ENCODE measurements around the gene ATP8B4. TPM values are rescaled to one million over a fixed set of nuclear protein-coding genes. Genes with fewer than 3 reads are reported as not detected.
A peak's percentile ranks its signal among the peaks of the same experiment; 100 is the strongest.

The ATP8B4 gene
- total RNA-seq, 4 donors from 2014 or later: 2.7 to 6.3 (median 3.7) TPM

DNA sequence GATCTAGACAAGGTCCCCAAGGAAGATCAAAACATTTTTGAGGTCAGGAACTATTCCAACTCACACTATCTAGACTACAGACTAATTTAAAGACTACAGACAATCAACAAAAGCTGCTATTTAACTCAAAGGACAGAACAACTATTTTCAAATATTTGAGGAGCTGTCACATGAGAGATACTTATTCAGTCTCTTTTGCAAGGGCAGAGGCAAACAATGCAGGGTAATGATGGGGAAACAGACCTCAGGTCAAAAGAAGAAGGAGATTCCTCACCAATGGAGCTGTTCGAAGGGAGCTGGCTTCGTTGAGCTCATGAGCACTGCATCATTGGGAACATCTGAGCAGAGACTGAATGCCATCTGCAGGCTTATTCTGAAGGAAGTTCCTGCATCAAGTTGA lies 266.3 kb downstream of the ATP8B4 start:
- Histone ChIP-seq H3K9me3 (peaks cover 0 to 3% (median 0%) of the 10 kb centered on the region in 4 donors), H3K4me1 (peaks cover 0 to 24% (median 10%) of the 10 kb centered on the region in 4 donors), H3K4me3 (no peak overlapping the region), H3K36me3 (no peaks in the 10 kb centered on the region), H3K27ac (replicated peaks in 1 of 4) (no peak overlapping the region), H3K27me3 (no peaks in the 10 kb centered on the region)
- WGBS: 53% methylated on average over 2 of the region's 2 CpGs
- intact Hi-C loops (cut with DNase I): no loop called here
- TF ChIP-seq POLR2A (IDR thresholded peaks at IDR 0.05; ENCODE audit: low read depth) (no peak), POLR2AphosphoS5 (IDR thresholded peaks at IDR 0.05) (no peak), EP300 (IDR thresholded peaks at IDR 0.05) (no peak)
- TF ChIP-seq, protein P1, sequence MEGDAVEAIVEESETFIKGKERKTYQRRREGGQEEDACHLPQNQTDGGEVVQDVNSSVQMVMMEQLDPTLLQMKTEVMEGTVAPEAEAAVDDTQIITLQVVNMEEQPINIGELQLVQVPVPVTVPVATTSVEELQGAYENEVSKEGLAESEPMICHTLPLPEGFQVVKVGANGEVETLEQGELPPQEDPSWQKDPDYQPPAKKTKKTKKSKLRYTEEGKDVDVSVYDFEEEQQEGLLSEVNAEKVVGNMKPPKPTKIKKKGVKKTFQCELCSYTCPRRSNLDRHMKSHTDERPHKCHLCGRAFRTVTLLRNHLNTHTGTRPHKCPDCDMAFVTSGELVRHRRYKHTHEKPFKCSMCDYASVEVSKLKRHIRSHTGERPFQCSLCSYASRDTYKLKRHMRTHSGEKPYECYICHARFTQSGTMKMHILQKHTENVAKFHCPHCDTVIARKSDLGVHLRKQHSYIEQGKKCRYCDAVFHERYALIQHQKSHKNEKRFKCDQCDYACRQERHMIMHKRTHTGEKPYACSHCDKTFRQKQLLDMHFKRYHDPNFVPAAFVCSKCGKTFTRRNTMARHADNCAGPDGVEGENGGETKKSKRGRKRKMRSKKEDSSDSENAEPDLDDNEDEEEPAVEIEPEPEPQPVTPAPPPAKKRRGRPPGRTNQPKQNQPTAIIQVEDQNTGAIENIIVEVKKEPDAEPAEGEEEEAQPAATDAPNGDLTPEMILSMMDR (IDR thresholded peaks at IDR 0.05): no peak
- DNase-seq (ENCODE audit: extremely low spot score): no peak

DNA sequence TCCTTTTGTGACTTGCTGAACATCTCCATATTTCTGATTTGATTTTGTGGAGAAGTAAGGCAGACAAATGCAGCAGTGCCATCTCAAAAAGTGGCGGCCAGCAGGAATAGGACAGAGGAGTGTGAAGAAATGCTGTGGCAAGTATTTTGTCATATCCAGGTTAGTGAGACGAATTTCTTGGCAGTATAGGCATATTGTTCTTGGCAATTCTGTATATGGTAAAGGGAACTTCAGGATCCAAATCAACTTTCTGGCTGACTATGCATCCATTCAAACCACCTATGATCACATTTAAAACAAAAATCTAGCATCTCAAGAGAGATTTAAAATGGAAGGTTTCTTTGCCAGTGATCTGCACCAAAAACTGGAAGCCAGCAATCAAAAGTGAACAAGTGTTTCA lies 270.2 kb downstream of the ATP8B4 start:
- TF ChIP-seq POLR2AphosphoS5 (IDR thresholded peaks at IDR 0.05): no peak
- TF ChIP-seq EP300 (IDR thresholded peaks at IDR 0.05): no peak
- no peak for TF ChIP-seq POLR2A (IDR thresholded peaks at IDR 0.05; ENCODE audit: low read depth)
- TF ChIP-seq, protein P1 (IDR thresholded peaks at IDR 0.05): no peak
- H3K36me3 ChIP-seq: no peaks in the 10 kb centered on the region
- DNase-seq (ENCODE audit: extremely low spot score): no peak
- WGBS: 68% methylated on average over 2 of the region's 2 CpGs
- H3K27me3 ChIP-seq: no peaks in the 10 kb centered on the region
- H3K9me3 ChIP-seq: peaks cover 0 to 3% (median 0%) of the 10 kb centered on the region in 4 donors
- H3K27ac ChIP-seq (replicated peaks in 1 of 4): peak overlapping the region in 1 of 4 donors; percentile 11
- no peak overlapping the region for H3K4me3 ChIP-seq
- intact Hi-C loops (cut with DNase I): no loop called here
- peaks cover 0 to 19% (median 14%) of the 10 kb centered on the region in 4 donors for H3K4me1 ChIP-seq

- Histone ChIP-seq H3K27me3 (no peaks in the 10 kb centered on the region), H3K27ac (replicated peaks in 1 of 4) (peak overlapping the region; percentile 11 to 52 (median 28)), H3K36me3 (no peaks in the 10 kb centered on the region), H3K4me1 (peaks cover 0 to 19% (median 14%) of the 10 kb centered on the region in 4 donors), H3K9me3 (peaks cover 0 to 3% (median 0%) of the 10 kb centered on the region in 4 donors), H3K4me3 (no peak overlapping the region)
- intact Hi-C loops (cut with DNase I): no loop called here
- no peak for DNase-seq (ENCODE audit: extremely low spot score)
- TF ChIP-seq POLR2A (IDR thresholded peaks at IDR 0.05; ENCODE audit: low read depth): no peak
- no peak for TF ChIP-seq POLR2AphosphoS5 (IDR thresholded peaks at IDR 0.05)
- TF ChIP-seq, protein P1 (IDR thresholded peaks at IDR 0.05): no peak
- no peak for TF ChIP-seq EP300 (IDR thresholded peaks at IDR 0.05)
- 33% methylated on average over 2 of the region's 2 CpGs for WGBS
Observed at GRCh38 chr15:49848282-49848724, 270.7 kb downstream of the ATP8B4 start.

- WGBS: 68% methylated on average over 5 of the region's 5 CpGs
- TF ChIP-seq, protein P1 (IDR thresholded peaks at IDR 0.05): no peak
- TF ChIP-seq POLR2A (IDR thresholded peaks at IDR 0.05; ENCODE audit: low read depth): no peak
- no peak for TF ChIP-seq EP300 (IDR thresholded peaks at IDR 0.05)
- TF ChIP-seq POLR2AphosphoS5 (IDR thresholded peaks at IDR 0.05): no peak
- intact Hi-C loops (cut with DNase I): no loop called here
Observed at GRCh38 chr15:49847423-49848281, 271.4 kb downstream of the ATP8B4 start.

More at GRCh38 chr15:49847423-49848281, 271.4 kb downstream of the ATP8B4 start:
- Histone ChIP-seq H3K36me3 (no peaks in the 10 kb centered on the region), H3K4me3 (no peak overlapping the region), H3K27ac (replicated peaks in 1 of 4) (peak overlapping the region; percentile 11 to 52 (median 28)), H3K4me1 (peaks cover 0 to 19% (median 14%) of the 10 kb centered on the region in 4 donors), H3K27me3 (no peaks in the 10 kb centered on the region), H3K9me3 (peaks cover 0 to 3% (median 0%) of the 10 kb centered on the region in 4 donors)
- DNase-seq (ENCODE audit: extremely low spot score): no peak

Measured in esophagus muscularis mucosa (tissue), 4 donors.